GM20000 (cell line): ENCODE results near the gene TTC33.

ENCODE experiments used
- DNase-seq: peaks from one replicate; pipeline ENCODE4 v3.0.0; 2012; ENCODE audit warnings: low spot score
- CTCF ChIP-seq: IDR thresholded peaks from 2 replicates; pipeline ENCODE4 v1.5.1; 2012; ENCODE audit warnings: mild to moderate bottlenecking, control low read depth; ENCODE audit errors: extremely low read depth, missing control alignments

Gene TTC33

GRCh38 chr5:40754381-40755092 is 1.2 kb downstream of the TTC33 start:
- no peak for TF ChIP-seq CTCF
- DNase-seq: peak; percentile 25

GRCh38 chr5:40746703-40747102 is 9.1 kb downstream of the TTC33 start:
- DNase-seq: no peak

GRCh38 chr5:40743771-40744170 is 12.0 kb downstream of the TTC33 start:
- TF ChIP-seq CTCF: no peak
- no peak for DNase-seq

More at GRCh38 chr5:40746703-40747102, 9.1 kb downstream of the TTC33 start:
- no peak for TF ChIP-seq CTCF

- TF ChIP-seq CTCF: no peak
- DNase-seq: no peak
Measured at GRCh38 chr5:40738502-40738901, 17.3 kb downstream of the TTC33 start.

GRCh38 chr5:40736103-40736875 is 19.5 kb downstream of the TTC33 start:
- peak; percentile 51 for DNase-seq
- peak; percentile 43 for TF ChIP-seq CTCF

GRCh38 chr5:40735609-40736008 is 20.2 kb downstream of the TTC33 start:
- no peak for DNase-seq
- no peak for TF ChIP-seq CTCF

GRCh38 chr5:40734986-40735385 is 20.8 kb downstream of the TTC33 start:
- DNase-seq: no peak

More at GRCh38 chr5:40734986-40735385, 20.8 kb downstream of the TTC33 start:
- TF ChIP-seq CTCF: no peak
